ENCODE measurements around the gene MPP2. TPM values are rescaled to one million over a fixed set of nuclear protein-coding genes. Genes with fewer than 3 reads are reported as not detected.

MPP2 gene
- polyA plus RNA-seq, 1 donor from 2014 or later = 25.5 TPM

Other genes with a start within 250 kb of the MPP2 start
- 0.50 TPM in 1 of 2 replicates, not detected in the other for gene MEOX1, start 245.6 kb downstream of the MPP2 start, polyA plus RNA-seq
- gene SOST, start 148.7 kb downstream of the MPP2 start, polyA plus RNA-seq = 0.10 TPM in 1 of 2 replicates, not detected in the other
- gene DUSP3, start 128.6 kb downstream of the MPP2 start, polyA plus RNA-seq = 38.7 and 38.8 TPM in 2 replicates
- 0.09 TPM in 1 of 2 replicates, not detected in the other for gene CFAP97D1, start 127.1 kb downstream of the MPP2 start, polyA plus RNA-seq
- gene MPP3, start 74.4 kb downstream of the MPP2 start, polyA plus RNA-seq = 48.1 and 67.2 TPM in 2 replicates
- not detected in 2 replicates for gene CD300LG, start 60.4 kb downstream of the MPP2 start, polyA plus RNA-seq
- gene PPY, start 34.9 kb upstream of the MPP2 start, polyA plus RNA-seq = not detected in 2 replicates
- not detected in 2 replicates for gene PYY, start 46.4 kb upstream of the MPP2 start, polyA plus RNA-seq
- gene NAGS, start 97.1 kb upstream of the MPP2 start, polyA plus RNA-seq = 0.50 TPM in 1 of 2 replicates, not detected in the other
- 59.3 and 62.9 TPM in 2 replicates for gene TMEM101, start 107.4 kb upstream of the MPP2 start, polyA plus RNA-seq
- 9.6 and 12.0 TPM in 2 replicates for gene LSM12, start 159.1 kb upstream of the MPP2 start, polyA plus RNA-seq
- gene G6PC3, start 163.2 kb upstream of the MPP2 start, polyA plus RNA-seq = 10.8 and 16.7 TPM in 2 replicates
- gene HDAC5, start 216.1 kb upstream of the MPP2 start, polyA plus RNA-seq = 93.0 and 97.8 TPM in 2 replicates
- 1.3 TPM in 2 replicates for gene HROB, start 234.4 kb upstream of the MPP2 start, polyA plus RNA-seq